Neutrophil (primary cell): ENCODE measurements around the gene MS4A6A.

Experiments
- H3K27ac ChIP-seq: fragments of 200-600 bp; sonication (generic); 2 replicates; pipeline ENCODE4 v1.5.1; 2016; ENCODE audit warnings: mild to moderate bottlenecking, moderate library complexity
- H3K27me3 ChIP-seq: fragments of 200-600 bp; sonication (generic); 2 replicates; pipeline ENCODE4 v1.6.0; 2016; ENCODE audit warnings: mild to moderate bottlenecking
- H3K36me3 ChIP-seq: fragments of 200-600 bp; sonication (generic); 2 replicates; pipeline ENCODE4 v1.5.1; 2017
- H3K4me1 ChIP-seq, 2 experiments: fragments of 200-600 bp in 1 of 2; sonication (generic) in 1 of 2; 1 replicate in 1 of 2; 2 replicates in 1 of 2; pipeline versions ENCODE4 v1.5.1 to v1.6.1; 2013 to 2016; ENCODE audit warnings: low read depth in 1 of 2, low read length in 1 of 2, mild to moderate bottlenecking in 1 of 2, moderate library complexity in 1 of 2; ENCODE audit not compliant: control insufficient read depth in 1 of 2, insufficient read depth in 1 of 2
- H3K4me3 ChIP-seq, 2 experiments: fragments of 200-600 bp in 1 of 2; sonication (generic) in 1 of 2; 1 replicate in 1 of 2; 2 replicates in 1 of 2; pipeline ENCODE4 v1.5.1; 2013 to 2016; ENCODE audit warnings: low read depth in 1 of 2, low read length in 1 of 2, mild to moderate bottlenecking in 1 of 2, moderate library complexity in 1 of 2
- H3K9me3 ChIP-seq: fragments of 200-600 bp; sonication (generic); 2 replicates; pipeline ENCODE4 v1.5.1; 2016
- TF ChIP-seq, protein P1 (sequence below): fragments of 200-600 bp; sonication (generic); IDR thresholded peaks from 2 replicates; pipeline ENCODE4 v1.5.1; 2016; ENCODE audit warnings: antibody characterized with exemption

MS4A6A gene

DNA sequence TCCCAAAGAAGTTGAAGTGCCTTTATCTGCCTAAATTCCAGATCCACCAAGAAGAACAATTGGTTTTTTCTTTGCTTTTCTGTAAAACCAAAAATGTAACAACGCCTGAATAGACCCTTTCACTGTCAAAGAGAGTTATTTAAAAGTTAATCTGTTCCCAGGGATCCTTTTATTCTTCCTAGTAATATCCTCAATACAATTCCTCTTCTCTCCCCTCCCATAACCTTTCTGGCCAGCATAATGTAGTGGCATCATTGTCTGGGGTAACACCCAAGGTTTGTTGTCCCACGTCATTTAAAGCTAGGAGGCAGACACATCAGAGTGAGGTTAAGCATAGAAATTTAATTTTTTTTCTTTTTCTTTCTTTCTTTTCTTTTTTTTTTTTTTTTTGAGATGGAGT, 54.5 kb downstream of the MS4A6A start:
- no peak overlapping the region for H3K27ac ChIP-seq
- TF ChIP-seq, protein P1, sequence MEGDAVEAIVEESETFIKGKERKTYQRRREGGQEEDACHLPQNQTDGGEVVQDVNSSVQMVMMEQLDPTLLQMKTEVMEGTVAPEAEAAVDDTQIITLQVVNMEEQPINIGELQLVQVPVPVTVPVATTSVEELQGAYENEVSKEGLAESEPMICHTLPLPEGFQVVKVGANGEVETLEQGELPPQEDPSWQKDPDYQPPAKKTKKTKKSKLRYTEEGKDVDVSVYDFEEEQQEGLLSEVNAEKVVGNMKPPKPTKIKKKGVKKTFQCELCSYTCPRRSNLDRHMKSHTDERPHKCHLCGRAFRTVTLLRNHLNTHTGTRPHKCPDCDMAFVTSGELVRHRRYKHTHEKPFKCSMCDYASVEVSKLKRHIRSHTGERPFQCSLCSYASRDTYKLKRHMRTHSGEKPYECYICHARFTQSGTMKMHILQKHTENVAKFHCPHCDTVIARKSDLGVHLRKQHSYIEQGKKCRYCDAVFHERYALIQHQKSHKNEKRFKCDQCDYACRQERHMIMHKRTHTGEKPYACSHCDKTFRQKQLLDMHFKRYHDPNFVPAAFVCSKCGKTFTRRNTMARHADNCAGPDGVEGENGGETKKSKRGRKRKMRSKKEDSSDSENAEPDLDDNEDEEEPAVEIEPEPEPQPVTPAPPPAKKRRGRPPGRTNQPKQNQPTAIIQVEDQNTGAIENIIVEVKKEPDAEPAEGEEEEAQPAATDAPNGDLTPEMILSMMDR: no peak
- no peaks in the 10 kb centered on the region for H3K4me1 ChIP-seq
- H3K27me3 ChIP-seq: no peaks in the 10 kb centered on the region
- H3K36me3 ChIP-seq: no peaks in the 10 kb centered on the region
- no peaks in the 10 kb centered on the region for H3K9me3 ChIP-seq
- H3K4me3 ChIP-seq: no peak overlapping the region

DNA sequence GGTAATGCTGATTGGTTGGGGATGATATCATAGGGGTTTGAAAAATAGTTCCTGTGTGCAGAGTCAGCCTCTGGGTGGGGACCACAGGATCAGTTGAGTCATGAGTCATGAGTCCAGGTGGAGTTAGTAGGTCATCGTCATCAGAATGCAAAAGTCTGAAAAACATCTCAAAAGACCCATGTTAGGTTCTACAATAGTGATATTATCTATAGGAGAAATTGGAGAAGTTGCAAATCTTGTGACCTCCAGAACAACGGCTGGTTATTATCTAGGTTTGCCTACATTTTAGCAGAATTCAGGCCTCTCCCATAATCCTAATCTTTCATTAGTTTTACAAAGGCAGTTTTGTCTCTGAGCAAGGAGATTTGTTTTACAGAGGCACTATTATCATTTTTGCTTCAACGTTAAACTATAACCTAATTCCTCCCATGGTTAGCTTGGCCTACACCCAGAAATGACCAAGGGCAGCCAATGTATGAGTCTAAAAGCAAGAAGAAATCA, 55.5 kb downstream of the MS4A6A start:
- Histone ChIP-seq H3K27me3 (no peaks in the 10 kb centered on the region), H3K4me3 (no peak overlapping the region), H3K4me1 (no peaks in the 10 kb centered on the region), H3K9me3 (no peaks in the 10 kb centered on the region), H3K27ac (no peak overlapping the region), H3K36me3 (no peaks in the 10 kb centered on the region)
- TF ChIP-seq, protein P1: no peak

DNA sequence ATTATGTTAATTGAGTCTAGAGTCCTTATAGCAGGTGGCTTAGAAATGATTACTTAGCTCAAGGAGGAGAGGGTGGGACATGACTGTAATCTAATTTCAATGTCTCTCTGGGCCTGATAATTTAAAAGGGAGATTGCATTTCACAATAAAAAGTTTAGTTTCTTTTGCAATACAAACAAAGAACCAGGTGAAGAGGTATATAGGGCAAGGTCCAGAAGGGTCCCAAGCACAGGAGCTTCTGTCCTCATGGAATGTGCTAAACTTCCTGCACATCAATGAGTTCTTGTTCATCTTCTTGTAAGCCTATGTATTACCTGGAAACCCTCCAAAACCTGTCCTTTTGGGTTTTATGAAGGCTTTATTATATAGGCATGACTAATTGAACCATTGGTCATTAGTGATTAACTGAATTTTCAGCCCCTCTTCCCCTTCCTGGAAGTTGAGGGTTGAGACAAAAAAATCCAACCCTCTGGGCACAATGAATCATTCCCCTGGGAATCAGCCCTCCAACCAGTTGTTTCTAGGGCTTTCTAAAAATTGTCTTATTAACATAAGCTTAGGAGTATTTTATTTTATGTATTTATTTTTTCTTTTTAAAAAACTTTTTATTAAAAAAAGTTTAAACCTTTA, 56.8 kb downstream of the MS4A6A start:
- Histone ChIP-seq H3K27ac (no peak overlapping the region), H3K9me3 (no peaks in the 10 kb centered on the region), H3K4me1 (peaks cover 2 to 4% of the 10 kb centered on the region in 2 experiments), H3K27me3 (no peaks in the 10 kb centered on the region), H3K4me3 (no peak overlapping the region), H3K36me3 (no peaks in the 10 kb centered on the region)
- TF ChIP-seq, protein P1: no peak

DNA sequence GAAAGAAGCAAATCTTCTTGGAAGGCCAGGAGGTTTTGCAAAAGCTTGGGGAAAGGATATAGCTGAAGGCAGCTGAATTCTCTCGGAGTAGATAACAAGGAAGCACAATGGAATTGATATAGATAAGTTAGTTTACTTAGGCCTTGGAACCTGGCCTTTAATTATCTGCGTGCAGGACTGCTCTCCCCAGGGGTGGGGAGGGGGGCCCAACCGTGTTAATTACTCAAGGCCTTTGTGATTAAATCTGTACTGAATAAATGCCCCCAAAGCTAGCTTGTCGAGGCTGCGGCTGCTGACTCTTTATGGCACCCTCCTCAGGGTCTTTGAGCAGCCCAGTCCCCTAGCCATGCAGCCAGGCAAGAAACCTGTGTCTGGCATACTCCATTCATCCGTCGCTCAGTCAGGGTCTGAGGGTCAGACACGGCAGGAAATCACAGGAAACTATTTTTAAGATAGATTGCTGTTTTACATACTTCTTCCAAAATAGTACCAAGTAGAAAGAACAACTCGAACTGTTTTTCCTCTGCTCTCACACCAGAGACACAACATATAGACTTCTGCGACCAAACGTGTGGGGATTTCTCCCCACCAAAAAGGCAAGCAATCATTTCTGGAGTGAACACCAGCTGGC, 58.0 kb downstream of the MS4A6A start:
- no peak overlapping the region for H3K4me3 ChIP-seq
- no peaks in the 10 kb centered on the region for H3K9me3 ChIP-seq
- no peak overlapping the region for H3K27ac ChIP-seq
- no peaks in the 10 kb centered on the region for H3K36me3 ChIP-seq
- H3K4me1 ChIP-seq: peaks cover 9 to 16% of the 10 kb centered on the region in 2 experiments
- TF ChIP-seq, protein P1: no peak
- H3K27me3 ChIP-seq: no peaks in the 10 kb centered on the region
